Caco-2 (cell line): ENCODE results near the gene TMC7. TPM values are rescaled to one million over a fixed set of nuclear protein-coding genes. Genes with fewer than 3 reads are reported as not detected.

Experiments used
- BruUV-seq: library from RNA; stranded (reverse); fragments of 400-500 nt; replicated peaks from 2 replicates; lab custom pipeline; 2021; lab: Mats Ljungman, UMichigan
- CTCF ChIA-PET: fragments of 300-600 bp; sonication (Branson Sonifier 250); formaldehyde crosslinking; loops from one replicate; lab custom pipeline; 2022; ENCODE audit warnings: antibody characterized with exemption; lab: Charles Lee
- POLR2A ChIA-PET: fragments of 300-600 bp; sonication (Branson Sonifier 250); formaldehyde crosslinking; loops from one replicate; lab custom pipeline; 2022; ENCODE audit warnings: antibody characterized with exemption; lab: Charles Lee
- DNase-seq, 2 experiments: peaks; one replicate each; pipeline versions ENCODE4 v3.0.0 to v3.0.0-alpha.2; 2020 to 2022
- H3K27me3 ChIP-seq: replicated peaks from 2 replicates; pipeline ENCODE4 v1.6.0; 2011; ENCODE audit warnings: low read length; ENCODE audit not compliant: control insufficient read depth, insufficient read depth
- H3K36me3 ChIP-seq: 2 replicates; pipeline ENCODE4 v1.5.1; 2011; ENCODE audit warnings: low read length; ENCODE audit not compliant: control insufficient read depth, insufficient read depth
- H3K4me1 ChIP-seq: fragments of 250-450 bp; sonication (Bioruptor Pico); 2 replicates; pipeline ENCODE4 v1.5.1; 2020; ENCODE audit warnings: mild to moderate bottlenecking
- H3K4me3 ChIP-seq: 2 replicates; pipeline ENCODE4 v1.5.1; 2011; ENCODE audit warnings: low read depth, mild to moderate bottlenecking, control low read depth, low read length
- H3K9me3 ChIP-seq: fragments of 250-450 bp; sonication (Bioruptor Pico); 2 replicates; pipeline ENCODE4 v1.5.1; 2020; ENCODE audit warnings: mild to moderate bottlenecking, moderate library complexity
- H3K27ac Mint-ChIP-seq: one replicate; pipeline ENCODE4 v1.8.0; 2022; ENCODE audit warnings: mixed read lengths; ENCODE audit not compliant: unreplicated experiment
- H3K27me3 Mint-ChIP-seq: one replicate; pipeline ENCODE4 v1.8.0; 2022; ENCODE audit warnings: mixed read lengths; ENCODE audit not compliant: insufficient read depth, unreplicated experiment
- H3K36me3 Mint-ChIP-seq: one replicate; pipeline ENCODE4 v1.8.0; 2022; ENCODE audit warnings: mild to moderate bottlenecking, mixed read lengths; ENCODE audit not compliant: insufficient read depth, unreplicated experiment
- H3K4me1 Mint-ChIP-seq: one replicate; pipeline ENCODE4 v1.8.0; 2022; ENCODE audit warnings: low read depth, mixed read lengths; ENCODE audit not compliant: unreplicated experiment
- H3K4me3 Mint-ChIP-seq: one replicate; pipeline ENCODE4 v1.8.0; 2022; ENCODE audit warnings: mild to moderate bottlenecking, moderate library complexity, mixed read lengths; ENCODE audit not compliant: unreplicated experiment
- H3K9me3 Mint-ChIP-seq: one replicate; pipeline ENCODE4 v1.8.0; 2022; ENCODE audit warnings: mixed read lengths; ENCODE audit not compliant: unreplicated experiment
- intact Hi-C: fragments of 100-400 bp; cut with micrococcal nuclease; formaldehyde crosslinking; loops from one replicate; pipeline ENCODE4 v1.10.0; 2022; ENCODE audit not compliant: unreplicated experiment
- total RNA-seq: library from RNA; stranded (reverse); gene quantifications from 2 replicates; pipeline ENCODE4 v1.2.3, GENCODE V29; 2022
- TF ChIP-seq, protein P1 (sequence below), 2 experiments: fragments of 200-600 bp in 1 of 2; IDR thresholded peaks; 1 replicate in 1 of 2; 2 replicates in 1 of 2; pipeline versions ENCODE4 v1.5.1 to v1.8.0; 2011 to 2022; ENCODE audit warnings: antibody characterized with exemption in 1 of 2, control low read depth in 1 of 2, inconsistent platforms in 1 of 2, low read depth in 1 of 2, low read length in 1 of 2, mild to moderate bottlenecking in 1 of 2, moderate library complexity in 1 of 2; ENCODE audit not compliant: insufficient read depth in 1 of 2, severe bottlenecking in 1 of 2, unreplicated experiment in 1 of 2

TMC7 gene
- total RNA-seq, 1 experiment from 2014 or later: 4.0 TPM

DNA sequence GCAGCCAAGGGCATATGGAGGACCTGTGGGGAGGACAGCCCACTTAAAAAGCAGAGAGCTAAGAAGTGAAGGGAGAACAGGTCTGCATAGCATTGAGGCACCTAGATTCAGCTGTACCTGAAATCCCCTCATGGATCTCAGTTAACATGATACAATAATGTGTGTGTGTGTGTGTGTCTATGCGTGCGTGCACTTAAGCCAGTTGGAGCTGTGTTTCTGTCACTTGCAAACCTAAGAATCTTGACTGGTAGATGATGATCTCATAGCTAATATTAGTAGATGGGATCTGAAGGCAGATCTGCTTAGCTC lies 128.3 kb downstream of the TMC7 start:
- Mint-ChIP-seq H3K4me3 (peak overlapping the region; percentile 87), H3K27me3 (no peaks in the 10 kb centered on the region), H3K9me3 (no peaks in the 10 kb centered on the region), H3K4me1 (peaks cover 15% of the 10 kb centered on the region), H3K27ac (no peak overlapping the region), H3K36me3 (no peaks in the 10 kb centered on the region)
- DNase-seq: no peak
- intact Hi-C loops: no loop called here
- TF ChIP-seq, protein P1, sequence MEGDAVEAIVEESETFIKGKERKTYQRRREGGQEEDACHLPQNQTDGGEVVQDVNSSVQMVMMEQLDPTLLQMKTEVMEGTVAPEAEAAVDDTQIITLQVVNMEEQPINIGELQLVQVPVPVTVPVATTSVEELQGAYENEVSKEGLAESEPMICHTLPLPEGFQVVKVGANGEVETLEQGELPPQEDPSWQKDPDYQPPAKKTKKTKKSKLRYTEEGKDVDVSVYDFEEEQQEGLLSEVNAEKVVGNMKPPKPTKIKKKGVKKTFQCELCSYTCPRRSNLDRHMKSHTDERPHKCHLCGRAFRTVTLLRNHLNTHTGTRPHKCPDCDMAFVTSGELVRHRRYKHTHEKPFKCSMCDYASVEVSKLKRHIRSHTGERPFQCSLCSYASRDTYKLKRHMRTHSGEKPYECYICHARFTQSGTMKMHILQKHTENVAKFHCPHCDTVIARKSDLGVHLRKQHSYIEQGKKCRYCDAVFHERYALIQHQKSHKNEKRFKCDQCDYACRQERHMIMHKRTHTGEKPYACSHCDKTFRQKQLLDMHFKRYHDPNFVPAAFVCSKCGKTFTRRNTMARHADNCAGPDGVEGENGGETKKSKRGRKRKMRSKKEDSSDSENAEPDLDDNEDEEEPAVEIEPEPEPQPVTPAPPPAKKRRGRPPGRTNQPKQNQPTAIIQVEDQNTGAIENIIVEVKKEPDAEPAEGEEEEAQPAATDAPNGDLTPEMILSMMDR (IDR thresholded peaks at IDR 0.05; ENCODE audit: insufficient read depth in 1 of 2, low read depth in 1 of 2, low read length in 1 of 2, severe bottlenecking in 1 of 2, unreplicated experiment in 1 of 2): no peak
- no TSS peak for BruUV-seq
- Histone ChIP-seq H3K36me3 (no peaks in the 10 kb centered on the region), H3K27me3 (no peaks in the 10 kb centered on the region), H3K9me3 (no peaks in the 10 kb centered on the region), H3K4me3 (no peak overlapping the region), H3K4me1 (peaks cover 34% of the 10 kb centered on the region)
- ChIA-PET POLR2A (no interaction called here), CTCF (interaction anchor here (0.9 kb wide), 1 partner anchor 68 kb away, joined by 3 read pairs; no protein-coding TSS in a partner anchor)

Other genes starting within 250 kb of the TMC7 start
- 1,469 and 1,473 TPM in 2 replicates for gene RPS15A, start 193.6 kb upstream of the TMC7 start, total RNA-seq
- 193 and 207 TPM in 2 replicates for gene ARL6IP1, start 182.4 kb upstream of the TMC7 start, total RNA-seq
- 79.1 and 80.2 TPM in 2 replicates for gene SMG1, start 57.5 kb upstream of the TMC7 start, total RNA-seq
- gene COQ7, start 83.7 kb downstream of the TMC7 start, total RNA-seq: 15.7 and 17.3 TPM in 2 replicates
- gene ITPRIPL2, start 130.0 kb downstream of the TMC7 start, total RNA-seq: 24.5 TPM in 2 replicates
- 4.2 and 4.6 TPM in 2 replicates for gene SYT17, start 184.3 kb downstream of the TMC7 start, total RNA-seq